Activated CD4-positive, alpha-beta T cell treated with anti-CD3 and anti-CD28 coated beads, Interleukin-2, amount 50 U/mL, for 16 hours (primary cell): Measurements from ENCODE around the gene NDUFC2.
"Not testable (repeated sequence)": the region's sequence is repeated elsewhere in the genome, so short reads cannot be mapped to it uniquely, and the experiment has no call there.

ENCODE experiments used
- DNase-seq: peaks from one replicate; pipeline ENCODE4 v3.0.0-alpha.2; 2020

Gene NDUFC2

DNA sequence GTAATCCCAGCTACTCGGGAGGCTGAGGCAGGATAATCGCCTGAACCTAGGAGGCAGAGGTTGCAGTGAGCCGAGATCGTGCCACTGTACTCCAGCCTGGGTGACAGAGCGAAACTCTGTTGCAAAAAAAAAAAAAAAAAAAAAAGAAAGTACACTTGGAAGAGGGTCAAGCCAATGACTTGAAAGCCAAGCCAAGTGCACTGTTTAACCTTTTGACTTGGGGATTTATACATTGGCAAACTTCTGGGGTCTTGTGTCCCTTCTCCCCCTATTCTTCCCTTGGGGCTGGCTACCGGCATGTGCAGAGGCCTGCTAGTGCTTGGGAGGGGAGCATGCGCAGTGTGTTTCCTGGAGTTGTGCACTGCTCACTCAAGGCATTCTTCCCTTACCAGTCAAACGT is 30.3 kb downstream of the NDUFC2 start:
- DNase-seq = no peak

DNA sequence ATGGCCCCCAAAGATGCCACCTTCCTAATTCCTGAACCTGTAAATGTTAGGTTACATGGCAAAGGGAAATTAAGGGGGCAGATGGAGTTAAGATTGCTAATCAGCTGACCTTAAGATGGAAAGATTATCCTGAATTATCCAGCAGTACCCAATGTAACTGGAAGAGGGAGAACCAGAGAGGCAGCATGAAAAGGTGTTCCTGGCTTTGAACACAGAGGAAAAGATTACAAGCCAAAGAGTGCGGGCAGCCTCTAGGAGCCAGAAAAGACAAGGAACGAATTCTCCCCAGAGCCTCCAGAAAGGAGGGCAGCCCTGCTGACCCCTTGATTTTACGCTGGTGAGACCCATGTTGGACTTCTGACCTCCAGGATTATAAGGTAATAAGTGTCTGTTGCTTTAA is 31.1 kb downstream of the NDUFC2 start:
- no peak for DNase-seq

DNA sequence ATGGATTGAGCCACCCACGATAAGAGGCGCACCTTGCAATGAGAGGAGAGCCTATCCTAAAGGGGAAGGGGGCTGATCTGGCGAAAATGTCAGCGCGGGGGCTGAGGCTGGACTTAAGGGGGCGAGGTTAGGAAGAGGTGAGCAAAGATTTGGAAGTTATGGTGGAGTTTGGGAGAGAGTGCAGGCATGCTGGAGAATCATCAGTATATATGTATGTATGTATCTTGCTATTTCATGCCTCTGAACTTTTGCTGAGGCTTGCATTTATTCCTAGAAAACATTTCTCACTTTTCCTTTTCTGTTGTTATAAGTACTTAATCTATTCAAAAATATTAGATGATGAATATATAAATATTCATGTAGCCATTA is 33.2 kb downstream of the NDUFC2 start:
- DNase-seq = no peak

DNA sequence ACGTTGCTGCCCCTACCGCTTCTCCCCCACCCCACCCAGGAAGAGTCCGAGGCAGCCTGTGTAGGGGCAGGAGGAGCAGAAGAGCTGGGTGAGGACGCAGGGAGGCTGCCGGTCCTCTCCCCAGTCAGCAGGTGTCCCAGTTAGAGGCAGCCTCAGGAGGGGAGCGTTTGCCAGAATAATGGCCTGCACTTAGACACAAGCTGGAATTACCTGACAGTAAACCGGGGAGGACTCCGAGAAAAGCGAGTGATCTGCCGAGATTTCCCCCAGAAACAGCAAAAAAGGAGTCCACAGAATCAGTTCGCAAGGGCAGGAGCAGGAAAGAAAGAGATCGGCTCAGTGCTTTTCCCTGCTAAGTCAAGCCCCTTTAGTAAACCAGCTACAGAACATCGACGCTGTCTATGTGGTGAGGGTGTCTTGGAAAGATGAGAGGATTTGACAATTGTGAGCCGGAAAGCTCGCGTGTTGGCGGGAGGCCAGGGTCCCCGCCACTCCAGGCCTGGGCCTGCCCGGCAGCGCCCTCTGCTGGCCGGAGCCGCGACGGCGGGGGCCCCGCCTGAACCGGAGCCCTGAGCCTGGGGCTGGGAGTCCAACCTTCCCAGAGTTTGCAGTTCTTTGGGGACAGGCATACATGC is 33.7 kb downstream of the NDUFC2 start:
- peak; percentile 73 for DNase-seq

DNA sequence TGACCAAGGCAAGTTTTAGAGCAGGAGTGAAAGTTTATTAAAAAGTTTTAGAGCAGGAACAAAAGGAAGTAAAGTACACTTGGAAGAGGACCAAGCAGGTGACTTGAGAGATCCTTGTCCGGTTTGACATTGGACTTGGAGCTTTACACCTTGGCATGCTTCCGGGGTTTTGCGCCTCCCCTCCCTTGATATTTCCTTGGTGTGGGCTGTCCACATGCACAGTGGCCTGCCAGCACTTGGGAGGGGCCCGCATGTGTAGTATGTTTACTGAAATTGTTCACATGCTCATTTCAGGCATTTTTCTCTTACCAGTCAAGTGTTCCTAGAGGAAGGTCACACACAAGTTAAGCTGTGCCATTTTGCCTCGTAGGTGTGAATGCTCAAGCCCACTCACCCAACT is 35.0 kb downstream of the NDUFC2 start:
- DNase-seq = no peak

DNA sequence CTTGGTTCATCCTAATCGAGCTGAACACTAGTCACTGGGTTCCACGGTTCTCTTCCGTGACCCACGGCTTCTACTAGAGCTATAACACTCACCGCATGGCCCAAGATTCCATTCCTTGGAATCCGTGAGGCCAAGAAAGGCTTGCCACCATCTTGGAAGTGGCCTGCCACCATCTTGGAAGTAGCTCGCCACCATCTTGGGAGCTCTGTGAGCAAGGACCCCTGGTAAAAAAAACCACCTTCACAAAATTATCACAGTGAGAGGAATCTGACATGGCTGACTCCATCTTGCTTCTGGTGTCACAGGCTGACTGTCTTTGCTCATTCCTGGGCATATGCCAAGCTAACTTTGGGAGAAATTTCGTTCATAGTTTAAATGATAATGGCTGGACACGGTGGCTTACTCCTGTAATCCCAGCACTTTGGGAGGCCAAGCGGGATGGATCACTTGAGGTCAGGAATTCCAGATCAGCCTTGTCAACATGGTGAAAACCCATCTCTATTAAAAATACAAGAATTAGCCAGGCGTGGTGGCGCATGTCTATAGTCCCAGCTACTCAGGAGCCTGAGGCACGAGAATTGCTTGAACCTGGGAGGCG is 37.7 kb downstream of the NDUFC2 start:
- no peak for DNase-seq

DNA sequence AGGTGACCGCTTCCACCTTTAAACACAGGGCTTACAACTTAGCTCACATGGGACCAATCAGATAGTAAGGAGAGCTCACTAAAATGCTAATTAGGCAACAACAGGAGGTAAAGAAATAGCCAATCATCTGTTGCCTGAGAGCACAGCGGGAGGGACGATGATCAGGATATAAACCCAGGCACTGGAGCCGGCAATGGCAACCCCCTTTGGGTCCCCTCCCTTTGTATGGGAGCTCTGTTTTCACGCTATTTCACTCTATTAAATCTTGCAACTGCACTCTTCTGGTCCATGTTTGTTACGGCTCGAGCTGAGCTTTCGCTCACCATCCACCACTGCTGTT is 38.3 kb downstream of the NDUFC2 start:
- not testable (repeated sequence) for DNase-seq

DNA sequence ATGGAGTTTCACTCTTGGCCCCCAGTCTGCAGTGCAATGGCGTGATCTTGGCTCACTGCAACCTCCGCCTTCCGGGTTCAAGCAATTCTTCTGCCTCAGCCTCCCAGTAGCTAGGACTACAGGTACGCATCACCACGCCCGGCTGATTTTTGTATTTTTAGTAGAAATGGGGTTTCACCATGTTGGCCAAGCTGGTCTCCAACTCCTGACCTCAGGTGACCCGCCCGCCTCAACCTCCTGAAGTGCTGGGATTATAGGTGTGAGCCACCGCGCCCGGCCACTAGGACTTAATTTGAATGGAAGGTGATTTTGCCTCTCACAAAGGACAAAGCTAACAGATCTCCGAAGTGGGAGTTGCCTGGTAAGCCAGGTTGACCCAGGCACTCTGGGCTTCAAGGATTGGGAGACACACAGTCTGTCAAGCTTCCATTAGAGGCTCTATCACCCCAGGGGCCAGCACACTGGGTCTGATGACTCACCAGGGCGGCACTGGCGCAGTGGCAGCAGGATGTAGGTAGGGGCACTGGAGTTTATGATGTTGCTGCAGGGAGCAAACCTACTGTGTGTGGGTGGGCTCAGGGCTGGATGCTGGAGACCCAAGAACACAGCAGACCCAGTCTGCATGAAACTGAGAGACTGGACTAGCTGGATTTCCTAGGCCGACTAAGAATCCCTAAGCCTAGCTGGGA is 38.8 kb downstream of the NDUFC2 start:
- no peak for DNase-seq

DNA sequence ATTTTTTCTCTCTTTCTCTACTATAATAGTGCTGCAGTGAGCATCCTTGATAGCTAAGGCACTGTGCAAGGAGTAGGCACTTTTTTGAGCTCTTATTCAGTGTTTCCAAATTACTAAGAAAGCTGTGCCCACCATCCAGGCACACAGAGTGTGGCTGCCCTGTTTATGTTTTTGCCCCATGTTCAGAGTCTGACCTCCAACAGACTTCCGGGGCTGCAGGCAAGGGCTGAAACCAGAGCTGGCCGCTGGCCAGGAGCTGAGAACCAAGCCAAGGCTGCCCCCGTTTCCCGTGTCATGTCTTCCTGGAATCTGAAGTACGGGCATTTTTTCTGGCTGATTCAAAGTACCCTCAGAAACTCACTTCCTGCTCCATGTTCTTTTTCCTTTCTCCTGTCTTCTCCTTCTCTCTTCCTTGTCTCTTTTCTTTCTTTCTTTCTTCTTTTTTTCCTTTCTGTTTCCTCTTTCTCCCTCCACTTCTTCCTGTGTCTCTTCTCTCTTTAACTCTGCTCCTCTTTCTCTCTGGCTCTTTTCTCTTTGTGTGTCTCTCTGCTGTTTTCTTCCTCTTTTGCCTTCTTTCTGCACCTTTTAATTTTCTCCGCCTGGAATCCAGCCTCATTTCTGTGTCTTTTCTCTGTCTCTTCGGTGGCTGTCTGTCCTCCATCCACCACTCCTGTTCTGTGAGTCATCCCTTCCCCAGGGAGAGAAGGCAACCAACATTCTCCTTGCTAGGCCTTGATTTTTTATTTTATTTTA is 39.6 kb downstream of the NDUFC2 start:
- DNase-seq = peak; percentile 28

DNA sequence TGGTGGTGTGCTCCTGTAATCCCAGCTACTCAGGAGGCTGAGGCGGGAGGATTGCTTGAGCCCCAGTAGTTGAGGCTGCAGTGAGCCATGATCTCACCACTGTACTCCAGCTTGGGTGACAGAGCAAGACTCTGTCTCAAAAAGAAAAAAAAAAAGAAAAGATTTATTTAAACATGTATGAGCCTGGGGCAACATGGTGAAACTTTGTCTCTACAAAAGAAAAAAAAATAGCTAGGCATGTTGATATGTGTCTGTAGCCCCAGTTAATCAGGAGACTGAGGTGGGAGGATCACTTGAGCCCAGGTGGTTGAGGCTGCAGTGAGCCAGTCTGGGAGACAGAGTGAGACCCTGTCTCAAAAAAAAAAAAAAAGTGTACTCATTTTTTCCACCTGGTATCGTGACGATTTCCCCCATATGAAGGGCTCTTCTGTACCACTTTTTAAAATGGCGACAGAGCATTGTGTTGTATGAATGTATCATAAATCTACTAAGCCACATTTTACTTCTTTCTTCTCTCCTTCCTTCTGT is 40.2 kb downstream of the NDUFC2 start:
- no peak for DNase-seq

DNA sequence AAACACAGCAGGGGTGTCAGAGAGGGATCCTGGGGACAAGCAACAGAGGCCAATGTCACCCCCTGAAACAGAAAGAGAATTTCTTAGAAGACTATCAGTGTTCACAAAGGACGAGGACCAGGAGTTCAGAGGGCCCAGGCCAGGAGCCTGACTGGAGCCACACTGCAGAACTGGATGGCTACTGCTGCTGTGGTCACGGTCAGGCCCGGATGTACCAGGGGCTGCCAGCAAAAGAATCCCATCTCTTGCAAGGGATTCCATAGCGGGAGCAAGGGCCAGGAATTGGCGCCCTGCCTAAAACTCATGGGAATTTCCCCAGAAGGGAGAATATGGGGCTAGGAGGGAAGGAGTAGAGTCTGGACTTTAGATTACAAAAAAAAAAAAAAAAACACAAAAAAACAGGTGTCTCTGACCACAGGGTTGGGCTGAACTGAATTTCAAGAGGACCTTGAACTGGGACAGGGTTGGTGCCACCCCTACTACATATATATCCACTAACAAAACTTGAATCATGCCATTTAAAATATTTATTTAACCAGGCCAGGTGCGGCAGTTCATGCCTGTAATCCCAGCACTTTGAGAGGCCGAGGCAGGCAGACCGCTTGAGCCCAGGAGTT is 40.9 kb downstream of the NDUFC2 start:
- no peak for DNase-seq

DNA sequence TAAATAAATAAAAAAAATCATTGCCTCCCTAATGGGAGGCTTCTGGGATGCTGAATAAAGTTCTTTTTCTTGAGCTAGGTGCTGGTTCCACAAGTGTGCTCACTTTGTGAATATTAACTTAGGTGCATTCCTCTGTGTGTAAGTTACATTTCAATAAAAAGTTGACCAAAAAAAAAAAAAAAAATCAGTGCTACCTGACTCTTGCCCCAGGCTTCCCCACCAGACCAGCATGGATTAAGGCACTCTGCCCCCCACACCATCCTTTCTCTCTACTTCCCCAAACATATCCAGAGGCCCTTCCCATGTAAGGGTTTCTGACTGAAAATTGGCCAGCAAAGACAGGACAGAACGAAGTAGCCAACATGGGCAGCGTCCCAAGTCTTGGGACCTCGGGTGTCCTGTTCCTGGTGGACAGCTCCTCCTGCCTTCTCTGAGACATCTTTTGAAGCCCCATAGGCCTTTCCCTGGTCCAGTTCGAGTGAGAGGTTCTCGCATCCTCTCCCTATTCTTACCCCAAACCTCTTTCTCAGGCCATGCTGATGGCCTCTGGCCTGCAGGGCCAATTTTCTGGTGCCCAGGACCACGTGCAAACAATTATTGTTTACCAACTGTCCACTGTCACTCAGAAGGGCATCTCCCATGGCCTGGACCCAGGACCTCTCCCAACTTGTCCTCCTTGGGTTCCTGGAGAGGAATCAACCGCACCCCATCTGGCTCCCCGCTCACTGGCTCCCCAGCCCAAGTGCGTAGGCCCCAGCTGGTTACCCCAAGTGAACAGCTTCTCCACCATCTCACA is 41.6 kb downstream of the NDUFC2 start:
- DNase-seq = no peak

DNA sequence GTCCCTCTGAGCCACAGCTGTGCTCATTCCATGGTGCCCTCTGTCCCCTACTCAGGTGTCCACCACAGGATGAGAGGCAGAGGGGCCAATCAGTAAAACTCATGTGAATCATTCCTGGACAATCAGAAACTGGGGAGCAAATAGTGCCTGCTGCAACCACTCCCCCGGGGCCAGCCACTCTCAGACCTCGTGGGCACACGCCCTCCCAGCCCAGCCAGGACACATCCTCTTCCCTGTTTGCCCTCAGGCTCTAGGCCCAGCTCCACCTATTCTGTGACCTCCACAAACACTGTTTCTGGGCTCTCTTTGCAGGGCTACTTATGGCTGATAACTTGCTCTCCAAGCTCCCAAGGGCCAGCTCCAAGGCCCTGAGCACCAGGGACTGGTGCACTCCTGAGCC is 42.6 kb downstream of the NDUFC2 start:
- DNase-seq = no peak

DNA sequence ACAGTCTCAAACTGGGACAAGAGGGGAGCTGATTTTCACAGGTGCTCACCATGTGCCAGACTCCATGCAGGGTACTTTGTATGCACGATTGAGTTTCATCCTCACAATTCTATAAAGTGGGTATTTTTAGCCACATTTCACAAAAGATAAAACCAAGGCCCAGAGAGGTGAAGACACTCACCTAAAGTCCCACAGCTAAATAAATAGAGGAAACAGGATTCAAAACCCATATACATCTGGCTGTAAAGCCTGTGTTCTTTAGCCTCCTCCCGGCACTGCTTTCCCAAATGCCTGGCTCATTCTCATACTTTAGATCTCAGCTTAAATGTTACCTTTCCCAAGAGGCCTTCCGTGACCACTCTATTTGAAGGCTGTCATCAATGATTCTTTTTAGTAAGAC is 43.3 kb downstream of the NDUFC2 start:
- no peak for DNase-seq

DNA sequence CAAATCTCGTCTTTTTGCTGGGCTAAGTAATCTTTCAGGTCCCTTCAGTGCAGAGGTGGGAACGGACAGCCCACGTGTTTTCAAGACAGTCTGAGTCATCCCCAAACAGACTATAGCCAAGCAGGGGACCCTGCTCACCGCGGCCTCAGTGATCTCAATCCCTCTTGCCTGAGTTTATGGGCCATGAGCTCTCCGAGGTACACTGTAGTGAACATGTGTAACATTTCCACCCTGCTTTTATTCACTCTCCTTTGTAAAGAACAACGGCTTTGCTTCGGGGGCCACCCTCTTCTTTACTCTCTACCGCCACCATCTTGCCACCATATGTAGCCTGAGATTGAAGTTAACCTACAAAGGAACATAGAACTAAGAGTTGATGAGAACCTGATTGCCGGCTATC is 45.0 kb downstream of the NDUFC2 start:
- no peak for DNase-seq

DNA sequence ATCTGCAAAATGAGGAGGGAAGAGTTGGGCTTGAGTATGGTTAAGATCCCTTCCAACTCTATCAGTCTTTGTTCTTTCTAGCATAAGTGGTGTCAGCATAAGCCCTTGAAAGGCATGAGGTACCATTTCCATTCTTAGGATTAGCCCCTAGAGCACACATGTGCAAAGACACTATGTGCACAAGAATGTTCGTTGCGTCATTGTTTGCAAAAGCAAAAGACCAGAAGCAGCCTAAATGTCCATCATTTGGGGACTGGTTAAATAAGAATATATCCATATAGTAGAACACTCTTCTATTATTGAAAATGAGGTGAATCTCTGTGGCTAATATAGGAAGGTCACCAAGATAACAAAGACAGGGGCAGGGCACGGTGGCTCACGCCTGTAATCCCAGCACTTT is 46.6 kb downstream of the NDUFC2 start:
- no peak for DNase-seq

DNA sequence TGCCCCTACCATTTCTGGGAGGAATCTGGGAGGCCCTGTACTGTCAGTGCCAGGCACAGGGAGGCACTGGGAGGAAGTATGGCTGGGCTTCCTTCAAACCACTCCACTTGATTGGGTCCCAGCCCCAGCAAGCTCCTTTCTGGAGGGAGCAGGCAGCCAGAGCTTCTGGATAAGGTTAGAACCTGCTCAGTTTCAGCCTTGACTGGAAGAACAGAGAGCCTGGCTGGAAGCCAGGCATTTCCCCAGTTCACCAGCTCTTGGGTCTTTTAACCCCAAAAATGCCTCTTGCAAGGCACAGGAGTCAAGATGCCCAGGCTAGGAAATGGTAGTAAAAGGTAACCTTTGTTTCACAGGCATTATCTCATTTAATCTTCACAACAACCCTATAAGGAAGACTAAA is 47.6 kb downstream of the NDUFC2 start:
- DNase-seq = no peak

DNA sequence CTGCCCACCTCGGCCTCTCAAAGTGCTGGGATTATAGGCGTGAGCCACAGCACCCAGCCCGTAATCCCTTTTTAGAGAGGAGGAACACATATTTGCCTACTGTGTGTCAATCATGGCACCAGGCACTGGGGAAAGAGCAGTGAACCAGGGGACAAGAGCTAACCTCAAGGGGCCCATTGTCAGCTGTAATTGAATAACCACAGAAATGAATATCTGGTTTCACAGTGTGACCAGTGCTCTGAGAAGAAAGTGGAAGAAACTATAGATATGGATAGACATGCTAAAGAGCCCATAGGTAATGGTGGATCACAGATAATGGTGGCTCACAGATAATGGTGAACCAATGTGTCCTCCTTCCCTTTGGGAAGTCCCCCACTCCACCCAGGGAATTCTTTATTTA is 48.0 kb downstream of the NDUFC2 start:
- no peak for DNase-seq

DNA sequence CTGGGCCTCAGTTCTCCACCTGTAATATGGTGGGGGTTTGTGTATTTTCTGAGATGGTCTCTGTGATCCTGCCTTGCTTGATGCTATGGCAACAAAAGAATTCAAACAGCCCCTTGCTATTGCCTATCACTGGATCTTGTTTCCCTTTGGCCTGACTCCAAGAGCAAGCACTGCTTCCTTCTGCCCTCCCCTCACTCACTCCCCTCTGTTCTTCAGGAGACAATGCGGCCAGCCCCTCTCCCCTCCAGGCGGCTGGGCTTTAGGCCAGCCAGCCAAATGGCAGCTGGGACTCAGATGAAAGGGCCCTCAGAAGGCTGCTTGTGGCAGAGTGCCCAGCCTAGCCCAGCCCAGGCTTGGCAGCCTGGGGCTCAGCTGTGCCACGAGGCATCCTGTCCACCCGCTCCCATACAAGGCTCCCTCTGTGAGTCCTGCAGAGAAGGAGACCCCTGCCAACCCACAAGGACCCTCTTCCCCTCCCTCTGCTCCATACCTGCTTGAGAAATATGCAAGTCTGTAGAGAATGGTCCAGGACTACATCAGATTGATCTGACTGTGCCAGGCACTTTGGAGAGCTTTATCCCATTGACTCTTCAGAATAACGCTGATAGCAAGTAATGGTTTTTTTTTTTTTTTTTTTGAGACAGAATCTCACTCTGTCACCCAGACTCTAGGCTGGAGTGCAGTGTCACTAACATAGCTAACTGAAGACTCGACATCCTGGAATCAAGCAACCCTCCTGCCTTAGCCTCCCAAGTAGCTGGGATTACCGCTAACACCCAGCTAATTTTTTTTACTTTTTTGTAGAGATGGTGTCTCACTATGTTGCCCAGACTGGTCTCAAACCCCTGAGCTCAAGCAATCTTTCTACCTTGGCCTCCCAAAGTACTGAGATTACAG is 49.0 kb downstream of the NDUFC2 start:
- DNase-seq = no peak

DNA sequence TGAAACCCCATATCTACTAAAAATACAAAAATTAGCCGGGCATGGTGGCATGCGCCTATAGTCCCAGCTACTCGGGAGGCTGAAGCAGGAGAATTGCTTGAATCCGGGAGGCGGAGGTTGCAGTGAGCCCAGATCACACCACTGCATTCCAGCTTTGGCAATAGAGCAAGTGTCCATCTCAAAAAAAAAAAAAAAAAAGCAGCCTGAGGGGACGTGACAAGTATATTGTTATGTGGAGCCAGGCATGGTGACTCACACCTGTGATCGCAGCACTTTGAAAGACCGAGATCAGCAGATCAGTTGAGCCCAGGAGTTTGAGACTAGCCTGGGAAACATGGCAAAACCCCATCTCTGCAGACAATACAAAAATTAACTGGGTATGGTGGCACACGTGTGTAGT is 51.2 kb downstream of the NDUFC2 start:
- not testable (repeated sequence) for DNase-seq

DNA sequence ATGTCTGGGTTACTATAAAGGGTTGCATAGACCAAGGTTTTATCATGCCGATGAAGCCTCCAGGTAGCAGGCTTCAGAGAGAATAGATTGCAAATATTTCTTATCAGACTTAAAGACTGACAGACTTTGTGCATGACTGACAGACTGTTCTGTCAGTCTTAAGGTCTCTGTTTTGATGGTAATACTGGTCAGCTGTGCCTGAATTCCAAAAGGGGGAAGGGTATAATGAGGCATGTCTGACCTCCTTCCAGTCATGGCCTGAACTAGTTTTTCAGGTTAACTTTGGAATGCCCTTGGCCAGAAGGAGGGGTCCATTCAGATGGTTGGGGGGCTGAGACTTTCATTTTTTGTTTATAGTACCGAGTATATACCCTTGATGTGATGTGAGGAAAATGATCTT is 51.9 kb downstream of the NDUFC2 start:
- no peak for DNase-seq
